DMS114 treated with DMSO at 0.1 percent for 48 hours (cell line): ENCODE results near the gene DNM3.
A peak's percentile ranks its signal among the peaks of the same experiment; 100 is the strongest.
"Not testable (repeated sequence)": the region's sequence is repeated elsewhere in the genome, so short reads cannot be mapped to it uniquely, and the experiment has no call there.

Experiments
- DNase-seq: peaks from one replicate; lab custom pipeline; 2025; ENCODE audit not compliant: unreplicated experiment; lab: John Stamatoyannopoulos, UW

The DNM3 gene

GRCh38 chr1:172307508-172307907 lies 466.2 kb downstream of the DNM3 start:
- DNase-seq = not testable (repeated sequence)

GRCh38 chr1:172308142-172308541 lies 466.8 kb downstream of the DNM3 start:
- no peak for DNase-seq

GRCh38 chr1:172308577-172308976 lies 467.3 kb downstream of the DNM3 start:
- DNase-seq = no peak

- DNase-seq = no peak
Measured at GRCh38 chr1:172320733-172321132, 479.4 kb downstream of the DNM3 start.

GRCh38 chr1:172321451-172321850 lies 480.2 kb downstream of the DNM3 start:
- no peak for DNase-seq

- DNase-seq = peak; percentile 84
Measured at GRCh38 chr1:172322219-172323061, 481.1 kb downstream of the DNM3 start.

GRCh38 chr1:172323686-172324085 lies 482.4 kb downstream of the DNM3 start:
- DNase-seq = peak; percentile 88

- DNase-seq = peak; percentile 88
Measured at GRCh38 chr1:172324086-172324485, 482.8 kb downstream of the DNM3 start.

- no peak for DNase-seq
Measured at GRCh38 chr1:172324761-172325160, 483.5 kb downstream of the DNM3 start.

GRCh38 chr1:172325531-172325930 lies 484.2 kb downstream of the DNM3 start:
- no peak for DNase-seq

GRCh38 chr1:172326136-172326535 lies 484.8 kb downstream of the DNM3 start:
- DNase-seq = no peak

- DNase-seq = no peak
Measured at GRCh38 chr1:172328266-172328665, 487.0 kb downstream of the DNM3 start.

- DNase-seq = no peak
Measured at GRCh38 chr1:172332230-172332629, 490.9 kb downstream of the DNM3 start.

GRCh38 chr1:172335377-172335776 lies 494.1 kb downstream of the DNM3 start:
- DNase-seq = no peak

- no peak for DNase-seq
Measured at GRCh38 chr1:172338295-172338735, 497.0 kb downstream of the DNM3 start.

GRCh38 chr1:172339842-172340241 lies 498.5 kb downstream of the DNM3 start:
- no peak for DNase-seq

- DNase-seq = no peak
Measured at GRCh38 chr1:172340520-172340919, 499.2 kb downstream of the DNM3 start.

GRCh38 chr1:172341697-172342096 lies 500.4 kb downstream of the DNM3 start:
- DNase-seq = no peak

GRCh38 chr1:172342584-172343239 lies 501.4 kb downstream of the DNM3 start:
- DNase-seq = no peak

- DNase-seq = peak; percentile 87
Measured at GRCh38 chr1:172343240-172344160, 502.2 kb downstream of the DNM3 start.

- DNase-seq = no peak
Measured at GRCh38 chr1:172344444-172344843, 503.1 kb downstream of the DNM3 start.
